K562 (cell line): ENCODE data around the gene REX1BD. TPM values are rescaled to one million over a fixed set of nuclear protein-coding genes. Genes with fewer than 3 reads are reported as not detected.

Experiments
- CCAR2 ChIP-seq: fragments of 200-400 bp; formaldehyde crosslinking; IDR thresholded peaks from 2 replicates; pipeline ENCODE4 v1.6.1; 2017; ENCODE audit warnings: mild to moderate bottlenecking, low read depth, low read length
- CREBBP ChIP-seq: IDR thresholded peaks from one replicate; pipeline ENCODE4 v1.6.1; 2012; ENCODE audit warnings: low read depth, mild to moderate bottlenecking, control low read depth, inconsistent platforms, low read length
- DNMT1 ChIP-seq: fragments of 450-650 bp; IDR thresholded peaks from 2 replicates; pipeline ENCODE4 v1.6.1; 2016; ENCODE audit warnings: antibody characterized with exemption, mild to moderate bottlenecking
- HDAC6 ChIP-seq: IDR thresholded peaks from 2 replicates; pipeline ENCODE4 v1.6.1; 2012; ENCODE audit warnings: low read depth, mild to moderate bottlenecking, control low read depth, inconsistent platforms, low read length, moderate library complexity
- HMG20A ChIP-seq: fragments of 450-650 bp; formaldehyde crosslinking; conservative IDR thresholded peaks from 2 replicates; pipeline ENCODE4 v1.4.0; 2020; ENCODE audit warnings: mild to moderate bottlenecking, mixed read lengths
- PML ChIP-seq: IDR thresholded peaks from 2 replicates; pipeline ENCODE4 v1.6.1; 2012; ENCODE audit warnings: low read length, inconsistent platforms
- PPARD ChIP-seq: fragments of 250-450 bp; sonication (Bioruptor Pico); IDR thresholded peaks from 2 replicates; pipeline ENCODE4 v1.8.0; 2022; ENCODE audit warnings: inconsistent platforms, mild to moderate bottlenecking, moderate library complexity
- RBM22 ChIP-seq: fragments of 200-400 bp; formaldehyde crosslinking; IDR thresholded peaks from 2 replicates; pipeline ENCODE4 v1.6.1; 2018; ENCODE audit warnings: low read length, low read depth; ENCODE audit not compliant: poor library complexity, severe bottlenecking
- SMARCE1 ChIP-seq: fragments of 450-650 bp; IDR thresholded peaks from 2 replicates; pipeline ENCODE4 v1.7.1; 2016; ENCODE audit warnings: mild to moderate bottlenecking
- SNIP1 ChIP-seq: fragments of 450-650 bp; IDR thresholded peaks from 2 replicates; pipeline ENCODE4 v1.7.1; 2017; ENCODE audit warnings: low read depth, mild to moderate bottlenecking
- ZNF311 ChIP-seq: fragments of 250-450 bp; sonication (Bioruptor Pico); IDR thresholded peaks from 2 replicates; pipeline ENCODE4 v1.4.0; 2020; ENCODE audit warnings: mild to moderate bottlenecking, moderate library complexity
- ZNF408 ChIP-seq: fragments of 250-450 bp; sonication (Bioruptor Pico); IDR thresholded peaks from 2 replicates; pipeline ENCODE4 v1.4.0; 2020; ENCODE audit warnings: low read depth, mild to moderate bottlenecking, moderate library complexity
- ZNF444 ChIP-seq: fragments of 250-450 bp; sonication (Bioruptor Pico); IDR thresholded peaks from 2 replicates; pipeline ENCODE4 v1.4.0; 2020; ENCODE audit warnings: mild to moderate bottlenecking, moderate library complexity
- ZNF445 ChIP-seq: fragments of 250-450 bp; sonication (Bioruptor Pico); IDR thresholded peaks from 2 replicates; pipeline ENCODE4 v1.4.0; 2020; ENCODE audit warnings: low read depth, mild to moderate bottlenecking, moderate library complexity
- polyA plus RNA-seq, 8 experiments: library from polyadenylated mRNA; depleted of rRNA in 4 of 8; stranded (reverse) in 5 of 8; unstranded in 3 of 8; fragments of >200 nt; fragmentation: Nextera tagmentation in 2 of 8; fragmentation: Illumina TruSeq in 1 of 8; extraction: Ambion mirVana in 2 of 8; extraction: Trizol in 1 of 8; gene quantifications; 2 replicates each; pipeline versions ENCODE4 v1.2.1 to v1.2.3, GENCODE V29; 2011 to 2014; ENCODE audit warnings: inconsistent platforms in 1 of 8, missing spikeins in 1 of 8
- total RNA-seq, 7 experiments: library from RNA; depleted of rRNA in 6 of 7; stranded (reverse); fragments of >200 nt in 6 of 7; fragmentation: Illumina TruSeq in 2 of 7; extraction: Trizol in 2 of 7; gene quantifications; 2 replicates each; pipeline versions ENCODE4 v1.2.1 to v1.2.3, GENCODE V29; 2011 to 2021; ENCODE audit warnings: low replicate concordance in 1 of 7
- TF ChIP-seq, protein P1 (sequence below): sonication (generic); formaldehyde crosslinking; IDR thresholded peaks from 2 replicates; pipeline ENCODE4 v1.4.0; 2020; ENCODE audit warnings: mild to moderate bottlenecking, missing genetic modification reagents
- TF ChIP-seq, protein P2 (sequence below), 2 experiments: fragments of 450-650 bp in 1 of 2; sonication (generic) in 1 of 2; formaldehyde crosslinking in 1 of 2; IDR thresholded peaks in 1 of 2; conservative IDR thresholded peaks in 1 of 2; 2 replicates each; pipeline versions ENCODE4 v1.6.1 to v1.8.1; 2016 to 2023; ENCODE audit warnings: mild to moderate bottlenecking in 2 of 2, moderate library complexity in 2 of 2, inconsistent platforms in 1 of 2, missing genetic modification reagents in 1 of 2
- TF ChIP-seq, protein P3 (sequence below): fragments of 200-800 bp; sonication (Bioruptor generic); IDR thresholded peaks from 2 replicates; pipeline ENCODE4 v1.6.1; 2017; ENCODE audit warnings: missing genetic modification characterization, missing compliant biosample characterization
- TF ChIP-seq, protein P4 (sequence below): fragments of 250-450 bp; sonication (Bioruptor Pico); IDR thresholded peaks from 2 replicates; pipeline ENCODE4 v1.4.0; 2020; ENCODE audit warnings: mild to moderate bottlenecking
- TF ChIP-seq, protein P5 (sequence below): sonication (generic); formaldehyde crosslinking; IDR thresholded peaks from 2 replicates; pipeline ENCODE4 v1.8.0; 2022; ENCODE audit warnings: missing genetic modification reagents, mild to moderate bottlenecking, borderline replicate concordance

Gene REX1BD
- total and polyA plus RNA-seq, 9 of the 15 experiments (the other 6 are each of a cell fraction or from before 2014, with no cell fraction given) = 1.9 to 136 (median 13.8) TPM

DNA sequence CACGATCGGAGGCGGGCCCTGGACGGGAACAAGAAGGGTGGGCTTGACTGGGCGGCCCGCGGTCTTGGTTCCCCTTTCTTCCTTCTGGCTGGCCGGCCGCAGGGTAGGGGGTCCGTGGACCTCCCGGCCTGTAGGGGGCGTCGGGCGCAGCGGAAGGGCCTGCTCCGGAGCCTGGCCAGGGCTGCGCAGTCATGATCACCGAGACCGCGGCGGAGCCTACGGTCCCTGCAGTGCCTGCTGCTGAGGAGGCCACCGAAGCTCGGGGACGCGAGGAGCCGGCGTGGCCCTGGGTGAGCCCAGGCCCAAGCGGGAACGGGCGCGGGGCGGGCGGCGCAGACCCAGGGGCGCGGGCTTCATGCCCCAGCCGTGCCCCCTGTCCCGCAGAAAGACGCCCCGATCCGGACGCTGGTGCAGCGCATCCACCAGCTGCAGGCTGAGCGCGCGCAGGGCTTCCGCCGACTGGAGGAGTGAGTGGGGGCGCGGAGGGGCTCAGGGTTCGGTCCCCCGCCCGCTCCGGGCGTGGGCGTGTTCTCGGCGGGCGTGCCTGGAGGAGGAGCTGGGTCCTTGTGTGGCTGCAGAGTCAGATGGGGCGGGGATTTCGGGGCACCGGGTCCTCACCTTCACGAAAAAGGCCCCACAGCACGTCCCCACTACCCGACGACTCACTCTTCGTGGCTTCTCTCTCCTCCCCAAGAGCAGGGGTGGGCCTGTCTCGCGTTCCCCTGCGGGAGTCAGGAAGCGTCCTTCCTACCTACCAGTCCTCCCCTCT, at the start of gene REX1BD (continued):
- TF ChIP-seq, protein P1, sequence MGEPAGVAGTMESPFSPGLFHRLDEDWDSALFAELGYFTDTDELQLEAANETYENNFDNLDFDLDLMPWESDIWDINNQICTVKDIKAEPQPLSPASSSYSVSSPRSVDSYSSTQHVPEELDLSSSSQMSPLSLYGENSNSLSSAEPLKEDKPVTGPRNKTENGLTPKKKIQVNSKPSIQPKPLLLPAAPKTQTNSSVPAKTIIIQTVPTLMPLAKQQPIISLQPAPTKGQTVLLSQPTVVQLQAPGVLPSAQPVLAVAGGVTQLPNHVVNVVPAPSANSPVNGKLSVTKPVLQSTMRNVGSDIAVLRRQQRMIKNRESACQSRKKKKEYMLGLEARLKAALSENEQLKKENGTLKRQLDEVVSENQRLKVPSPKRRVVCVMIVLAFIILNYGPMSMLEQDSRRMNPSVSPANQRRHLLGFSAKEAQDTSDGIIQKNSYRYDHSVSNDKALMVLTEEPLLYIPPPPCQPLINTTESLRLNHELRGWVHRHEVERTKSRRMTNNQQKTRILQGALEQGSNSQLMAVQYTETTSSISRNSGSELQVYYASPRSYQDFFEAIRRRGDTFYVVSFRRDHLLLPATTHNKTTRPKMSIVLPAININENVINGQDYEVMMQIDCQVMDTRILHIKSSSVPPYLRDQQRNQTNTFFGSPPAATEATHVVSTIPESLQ (CRISPR knock-in tag) = no peak
- no peak for TF ChIP-seq HDAC6
- TF ChIP-seq DNMT1 = no peak
- TF ChIP-seq, protein P2, sequence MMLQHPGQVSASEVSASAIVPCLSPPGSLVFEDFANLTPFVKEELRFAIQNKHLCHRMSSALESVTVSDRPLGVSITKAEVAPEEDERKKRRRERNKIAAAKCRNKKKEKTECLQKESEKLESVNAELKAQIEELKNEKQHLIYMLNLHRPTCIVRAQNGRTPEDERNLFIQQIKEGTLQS (IDR thresholded peaks at IDR 0.05) = no peak
- TF ChIP-seq, protein P2 (CRISPR knock-in tag; conservative IDR thresholded peaks at IDR 0.05) = no peak
- TF ChIP-seq, protein P3, sequence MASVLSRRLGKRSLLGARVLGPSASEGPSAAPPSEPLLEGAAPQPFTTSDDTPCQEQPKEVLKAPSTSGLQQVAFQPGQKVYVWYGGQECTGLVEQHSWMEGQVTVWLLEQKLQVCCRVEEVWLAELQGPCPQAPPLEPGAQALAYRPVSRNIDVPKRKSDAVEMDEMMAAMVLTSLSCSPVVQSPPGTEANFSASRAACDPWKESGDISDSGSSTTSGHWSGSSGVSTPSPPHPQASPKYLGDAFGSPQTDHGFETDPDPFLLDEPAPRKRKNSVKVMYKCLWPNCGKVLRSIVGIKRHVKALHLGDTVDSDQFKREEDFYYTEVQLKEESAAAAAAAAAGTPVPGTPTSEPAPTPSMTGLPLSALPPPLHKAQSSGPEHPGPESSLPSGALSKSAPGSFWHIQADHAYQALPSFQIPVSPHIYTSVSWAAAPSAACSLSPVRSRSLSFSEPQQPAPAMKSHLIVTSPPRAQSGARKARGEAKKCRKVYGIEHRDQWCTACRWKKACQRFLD (CRISPR knock-in tag) = no peak
- TF ChIP-seq PPARD (CRISPR knock-in tag) = no peak
- TF ChIP-seq CCAR2 = no peak
- TF ChIP-seq, protein P4, sequence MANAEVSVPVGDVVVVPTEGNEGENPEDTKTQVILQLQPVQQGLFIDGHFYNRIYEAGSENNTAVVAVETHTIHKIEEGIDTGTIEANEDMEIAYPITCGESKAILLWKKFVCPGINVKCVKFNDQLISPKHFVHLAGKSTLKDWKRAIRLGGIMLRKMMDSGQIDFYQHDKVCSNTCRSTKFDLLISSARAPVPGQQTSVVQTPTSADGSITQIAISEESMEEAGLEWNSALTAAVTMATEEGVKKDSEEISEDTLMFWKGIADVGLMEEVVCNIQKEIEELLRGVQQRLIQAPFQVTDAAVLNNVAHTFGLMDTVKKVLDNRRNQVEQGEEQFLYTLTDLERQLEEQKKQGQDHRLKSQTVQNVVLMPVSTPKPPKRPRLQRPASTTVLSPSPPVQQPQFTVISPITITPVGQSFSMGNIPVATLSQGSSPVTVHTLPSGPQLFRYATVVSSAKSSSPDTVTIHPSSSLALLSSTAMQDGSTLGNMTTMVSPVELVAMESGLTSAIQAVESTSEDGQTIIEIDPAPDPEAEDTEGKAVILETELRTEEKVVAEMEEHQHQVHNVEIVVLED (CRISPR knock-in tag) = peak; percentile 61; the same call in 1 of the 2 replicates
- TF ChIP-seq PML = peak; percentile 63
- no peak for TF ChIP-seq HMG20A (CRISPR knock-in tag)
- TF ChIP-seq CREBBP = no peak
- TF ChIP-seq ZNF444 = no peak
- TF ChIP-seq ZNF408 (CRISPR knock-in tag) = no peak
- TF ChIP-seq, protein P5, sequence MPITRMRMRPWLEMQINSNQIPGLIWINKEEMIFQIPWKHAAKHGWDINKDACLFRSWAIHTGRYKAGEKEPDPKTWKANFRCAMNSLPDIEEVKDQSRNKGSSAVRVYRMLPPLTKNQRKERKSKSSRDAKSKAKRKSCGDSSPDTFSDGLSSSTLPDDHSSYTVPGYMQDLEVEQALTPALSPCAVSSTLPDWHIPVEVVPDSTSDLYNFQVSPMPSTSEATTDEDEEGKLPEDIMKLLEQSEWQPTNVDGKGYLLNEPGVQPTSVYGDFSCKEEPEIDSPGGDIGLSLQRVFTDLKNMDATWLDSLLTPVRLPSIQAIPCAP (CRISPR knock-in tag) = no peak
- TF ChIP-seq RBM22 = peak; percentile 76
- TF ChIP-seq SMARCE1 = 0 out of 2 replicates have a peak, but pooled peaks have one; percentile 9
- no peak for TF ChIP-seq ZNF311 (CRISPR knock-in tag)
- no peak for TF ChIP-seq ZNF445 (CRISPR knock-in tag)
- TF ChIP-seq SNIP1 = peak; percentile 86
